Activated CD8-positive, alpha-beta memory T cell treated with anti-CD3 and anti-CD28 coated beads, Interleukin-2, amount 50 U/mL, for 24 hours (primary cell): Measurements from ENCODE around the gene UBE2B.

Source experiments
- DNase-seq: peaks from one replicate; pipeline ENCODE4 v3.0.0-alpha.2; 2020; ENCODE audit errors: extremely low read depth

The UBE2B gene

GRCh38 chr5:134437340-134437846 lies 66.0 kb downstream of the UBE2B start:
- DNase-seq, result no peak

GRCh38 chr5:134437847-134438581 lies 66.6 kb downstream of the UBE2B start:
- DNase-seq, result no peak

GRCh38 chr5:134438721-134439123 lies 67.4 kb downstream of the UBE2B start:
- no peak for DNase-seq

- DNase-seq, result no peak
These were observed 67.9 kb downstream of the UBE2B start for GRCh38 chr5:134439210-134439654.

- DNase-seq, result no peak
These were observed 68.9 kb downstream of the UBE2B start for GRCh38 chr5:134440201-134440755.
